Naive thymus-derived CD4-positive, alpha-beta T cell (primary cell): ENCODE measurements around the gene CRHR1. TPM values are rescaled to one million over a fixed set of nuclear protein-coding genes. Genes with fewer than 3 reads are reported as not detected.

Experiments
- ATAC-seq: fragments of 150-1000 bp; cut with Tn5 transposase; 2 replicates; pipeline ENCODE4 v1.10.0; 2021; ENCODE audit warnings: mild to moderate bottlenecking, moderate library complexity
- CTCF ChIA-PET: fragments of 350-600 bp; sonication (Branson Sonifier 250); formaldehyde crosslinking; loops from one replicate; lab custom pipeline; 2021; ENCODE audit warnings: antibody characterized with exemption; lab: Charles Lee
- POLR2A ChIA-PET: fragments of 350-600 bp; sonication (Branson Sonifier 250); formaldehyde crosslinking; loops from one replicate; lab custom pipeline; 2021; ENCODE audit warnings: antibody characterized with exemption, inconsistent platforms; lab: Charles Lee
- DNase-seq, 9 donors: peaks; one replicate each; pipeline versions ENCODE4 v3.0.0 to v3.0.0-alpha.2; 2020 to 2022; ENCODE audit warnings: mixed read lengths in 1 of 9
- H3K27ac ChIP-seq: one replicate; pipeline ENCODE4 v1.7.0; 2013; ENCODE audit warnings: mild to moderate bottlenecking, low read depth, low read length, moderate library complexity
- H3K27me3 ChIP-seq, 2 donors: one replicate each; pipeline ENCODE4 v1.7.0; 2013; ENCODE audit warnings: low read length in 2 of 2, mild to moderate bottlenecking in 2 of 2, moderate library complexity in 2 of 2; ENCODE audit not compliant: control insufficient read depth in 2 of 2, insufficient read depth in 2 of 2
- H3K36me3 ChIP-seq, 3 experiments: 1 replicate in 2 of 3; 2 replicates in 1 of 3; pipeline ENCODE4 v1.7.0; 2013; ENCODE audit warnings: low read length in 3 of 3, mild to moderate bottlenecking in 3 of 3, moderate library complexity in 1 of 3; ENCODE audit not compliant: insufficient read depth in 3 of 3, control insufficient read depth in 2 of 3
- H3K4me1 ChIP-seq, 2 donors: one replicate each; pipeline ENCODE4 v1.7.0; 2013; ENCODE audit warnings: low read length in 2 of 2, mild to moderate bottlenecking in 2 of 2, moderate library complexity in 1 of 2; ENCODE audit not compliant: control insufficient read depth in 2 of 2, insufficient read depth in 2 of 2
- H3K4me3 ChIP-seq: 2 replicates; pipeline ENCODE4 v1.7.0; 2013; ENCODE audit warnings: mild to moderate bottlenecking, low read length
- H3K9me3 ChIP-seq, 3 experiments: 1 replicate in 2 of 3; 2 replicates in 1 of 3; pipeline ENCODE4 v1.7.0; 2013; ENCODE audit warnings: low read length in 3 of 3; ENCODE audit not compliant: control insufficient read depth in 2 of 3
- H3K27ac Mint-ChIP-seq, 9 donors: one replicate each; pipeline ENCODE4 v1.8.0; 2020 to 2022; ENCODE audit warnings: mixed read lengths in 9 of 9, mild to moderate bottlenecking in 8 of 9, moderate library complexity in 5 of 9, inconsistent platforms in 2 of 9
- H3K27me3 Mint-ChIP-seq, 5 donors: one replicate each; pipeline ENCODE4 v1.8.0; 2021 to 2022; ENCODE audit warnings: mixed read lengths in 5 of 5, mild to moderate bottlenecking in 1 of 5
- H3K36me3 Mint-ChIP-seq, 5 donors: one replicate each; pipeline ENCODE4 v1.8.0; 2020 to 2022; ENCODE audit warnings: mixed read lengths in 5 of 5, mild to moderate bottlenecking in 3 of 5, inconsistent platforms in 1 of 5
- H3K4me1 Mint-ChIP-seq, 7 donors: one replicate each; pipeline ENCODE4 v1.8.0; 2020 to 2022; ENCODE audit warnings: mixed read lengths in 7 of 7, mild to moderate bottlenecking in 3 of 7, inconsistent platforms in 1 of 7
- H3K4me3 Mint-ChIP-seq, 10 donors: one replicate each; pipeline ENCODE4 v1.8.0; 2020 to 2022; ENCODE audit warnings: mild to moderate bottlenecking in 10 of 10, mixed read lengths in 10 of 10, moderate library complexity in 6 of 10, inconsistent platforms in 2 of 10
- H3K9me3 Mint-ChIP-seq, 11 donors: one replicate each; pipeline ENCODE4 v1.8.0; 2020 to 2022; ENCODE audit warnings: mixed read lengths in 11 of 11, mild to moderate bottlenecking in 4 of 11, inconsistent platforms in 1 of 11, moderate library complexity in 1 of 11
- intact Hi-C, 2 donors: fragments of 100-400 bp; cut with micrococcal nuclease; formaldehyde crosslinking; loops; one replicate each; pipeline ENCODE4 v1.15.1; 2023
- polyA plus RNA-seq, 2 donors: library from polyadenylated mRNA; unstranded; fragments of 300-500 nt; fragmentation: Illumina TruSeq; gene quantifications; one replicate each; pipeline ENCODE4 v1.2.3, GENCODE V29; 2021
- total RNA-seq, 6 experiments: library from RNA in 5 of 6; stranded (reverse) in 5 of 6; gene quantifications; 1 replicate in 5 of 6; 2 replicates in 1 of 6; pipeline ENCODE4 v1.2.3 and lab custom pipeline; 2021 to 2026

Gene CRHR1
- total and polyA plus RNA-seq, 7 experiments from 2014 or later = not detected

GRCh38 chr17:45791041-45791582 is 7.0 kb downstream of the CRHR1 start:
- no peaks in the 10 kb centered on the region for H3K4me1 ChIP-seq
- ATAC-seq = no peak

GRCh38 chr17:45791935-45792334 is 7.8 kb downstream of the CRHR1 start:
- H3K9me3 ChIP-seq = no peaks in the 10 kb centered on the region
- DNase-seq (no peak), ATAC-seq (no peak)
- Mint-ChIP-seq H3K4me1 (peaks cover 0 to 3% (median 0%) of the 10 kb centered on the region in 7 donors), H3K9me3 (no peaks in the 10 kb centered on the region), H3K4me3 (no peak overlapping the region), H3K27ac (no peak overlapping the region), H3K36me3 (no peaks in the 10 kb centered on the region), H3K27me3 (peaks cover 42 to 61% (median 50%) of the 10 kb centered on the region in 5 donors)
- H3K27ac ChIP-seq = no peak overlapping the region
- POLR2A ChIA-PET = no interaction called here
- no peaks in the 10 kb centered on the region for H3K4me1 ChIP-seq
- intact Hi-C loops = no loop called here
- no peaks in the 10 kb centered on the region for H3K27me3 ChIP-seq
- H3K4me3 ChIP-seq = no peak overlapping the region
- H3K36me3 ChIP-seq = no peaks in the 10 kb centered on the region
- CTCF ChIA-PET = no interaction called here

More at GRCh38 chr17:45791041-45791582, 7.0 kb downstream of the CRHR1 start:
- no peak overlapping the region for H3K4me3 Mint-ChIP-seq
- no peaks in the 10 kb centered on the region for H3K9me3 Mint-ChIP-seq
- Histone ChIP-seq H3K27ac (no peak overlapping the region), H3K27me3 (no peaks in the 10 kb centered on the region), H3K36me3 (no peaks in the 10 kb centered on the region), H3K9me3 (no peaks in the 10 kb centered on the region), H3K4me3 (no peak overlapping the region)
- POLR2A ChIA-PET = no interaction called here
- intact Hi-C loops = no loop called here
- CTCF ChIA-PET = no interaction called here
- no peak overlapping the region for H3K27ac Mint-ChIP-seq
- H3K36me3 Mint-ChIP-seq = no peaks in the 10 kb centered on the region
- H3K4me1 Mint-ChIP-seq = peaks cover 0 to 3% (median 0%) of the 10 kb centered on the region in 7 donors
- DNase-seq = no peak
- H3K27me3 Mint-ChIP-seq = peaks cover 43 to 63% (median 50%) of the 10 kb centered on the region in 5 donors

DNA sequence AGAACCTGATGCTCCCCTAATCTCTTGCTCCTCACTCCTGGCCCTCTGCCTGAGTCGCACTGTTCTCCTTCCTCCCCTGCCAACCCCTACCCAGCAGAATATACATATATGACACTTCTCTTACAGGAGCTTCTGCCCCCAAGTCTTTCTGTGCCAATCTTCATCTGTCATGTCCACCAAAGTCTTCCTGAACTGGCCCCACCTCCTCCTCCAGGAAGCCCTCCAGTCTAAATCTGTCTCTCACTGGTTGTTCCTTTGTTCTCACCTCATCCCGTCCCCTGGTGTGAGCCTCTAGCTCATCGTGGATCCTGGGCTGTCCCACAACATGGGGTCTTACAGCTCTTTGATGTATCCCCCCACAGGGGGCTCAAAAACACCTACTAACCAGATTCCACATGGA is 8.3 kb downstream of the CRHR1 start:
- Mint-ChIP-seq H3K27ac (no peak overlapping the region), H3K4me3 (no peak overlapping the region), H3K27me3 (peaks cover 38 to 56% (median 47%) of the 10 kb centered on the region in 5 donors), H3K9me3 (no peaks in the 10 kb centered on the region), H3K36me3 (no peaks in the 10 kb centered on the region), H3K4me1 (peaks cover 0 to 3% (median 0%) of the 10 kb centered on the region in 7 donors)
- Histone ChIP-seq H3K36me3 (no peaks in the 10 kb centered on the region), H3K4me1 (no peaks in the 10 kb centered on the region), H3K4me3 (no peak overlapping the region), H3K27ac (no peak overlapping the region), H3K27me3 (no peaks in the 10 kb centered on the region), H3K9me3 (no peaks in the 10 kb centered on the region)
- ATAC-seq (no peak), DNase-seq (no peak)
- ChIA-PET POLR2A (no interaction called here), CTCF (no interaction called here)
- intact Hi-C loops = no loop called here

GRCh38 chr17:45792995-45793755 is 9.1 kb downstream of the CRHR1 start:
- Histone ChIP-seq H3K9me3 (no peaks in the 10 kb centered on the region), H3K36me3 (no peaks in the 10 kb centered on the region), H3K27ac (no peak overlapping the region), H3K27me3 (no peaks in the 10 kb centered on the region), H3K4me3 (no peak overlapping the region), H3K4me1 (no peaks in the 10 kb centered on the region)
- Mint-ChIP-seq H3K9me3 (peaks cover 0 to 2% (median 0%) of the 10 kb centered on the region in 11 donors), H3K27me3 (peaks cover 34 to 51% (median 44%) of the 10 kb centered on the region in 5 donors), H3K4me3 (no peak overlapping the region), H3K36me3 (no peaks in the 10 kb centered on the region), H3K4me1 (peaks cover 0 to 3% (median 0%) of the 10 kb centered on the region in 7 donors), H3K27ac (no peak overlapping the region)
- ChIA-PET POLR2A (no interaction called here), CTCF (no interaction called here)
- ATAC-seq = no peak
- no peak for DNase-seq
- intact Hi-C loops = no loop called here

DNA sequence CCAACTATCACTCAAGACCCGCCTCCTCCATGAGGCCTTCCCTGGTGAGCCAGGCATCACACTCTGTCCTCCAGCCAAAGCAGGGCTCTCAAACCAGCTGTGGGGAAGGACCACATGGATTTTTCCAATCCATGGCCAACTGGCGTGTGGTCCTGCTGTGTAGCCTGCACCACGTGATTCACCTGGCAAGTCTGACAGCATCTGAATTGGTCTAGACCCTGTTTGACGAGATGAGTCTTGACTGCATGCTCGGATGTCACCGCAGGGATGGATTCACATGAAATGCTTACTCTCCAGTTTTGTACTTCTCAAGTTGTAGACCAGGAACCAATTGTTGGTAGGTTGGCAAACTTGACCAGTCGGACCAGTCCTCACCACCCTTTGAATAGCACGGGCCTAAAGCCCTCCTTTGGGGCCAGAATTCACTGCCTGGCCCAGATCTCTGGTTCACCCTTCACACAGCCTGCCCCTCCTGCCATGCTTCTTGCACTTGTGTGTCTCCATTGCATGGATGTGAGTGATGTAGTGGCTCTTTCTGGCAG is 9.9 kb downstream of the CRHR1 start:
- Mint-ChIP-seq H3K4me3 (no peak overlapping the region), H3K36me3 (no peaks in the 10 kb centered on the region), H3K27ac (no peak overlapping the region), H3K4me1 (peaks cover 0 to 3% (median 0%) of the 10 kb centered on the region in 7 donors), H3K27me3 (peaks cover 29 to 45% (median 40%) of the 10 kb centered on the region in 5 donors), H3K9me3 (peaks cover 0 to 2% (median 0%) of the 10 kb centered on the region in 11 donors)
- ChIA-PET CTCF (no interaction called here), POLR2A (no interaction called here)
- H3K9me3 ChIP-seq = no peaks in the 10 kb centered on the region
- no peak overlapping the region for H3K4me3 ChIP-seq
- no peak for ATAC-seq
- H3K4me1 ChIP-seq = no peaks in the 10 kb centered on the region
- no peak overlapping the region for H3K27ac ChIP-seq
- intact Hi-C loops = no loop called here
- no peaks in the 10 kb centered on the region for H3K36me3 ChIP-seq
- DNase-seq = no peak
- no peaks in the 10 kb centered on the region for H3K27me3 ChIP-seq

DNA sequence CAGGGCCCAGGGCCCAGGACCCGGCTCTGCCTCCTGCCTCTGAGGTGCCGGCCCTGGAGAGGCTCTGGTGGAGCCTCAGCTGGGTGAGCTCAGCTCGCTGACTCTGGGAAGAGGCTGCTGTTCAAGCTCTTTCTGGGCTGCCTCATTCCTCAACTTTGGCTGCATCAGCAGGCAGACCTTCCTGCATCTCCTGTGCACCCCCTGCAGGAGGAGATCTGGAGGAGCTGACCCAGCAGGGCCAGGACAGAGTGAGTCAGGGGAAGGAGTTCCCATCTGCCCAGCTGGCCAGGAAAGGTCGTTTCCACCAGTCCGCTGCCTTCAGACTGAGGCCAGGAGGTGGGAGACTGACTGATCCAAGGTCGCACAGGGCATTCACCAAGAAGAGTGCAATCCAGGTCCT is 10.7 kb downstream of the CRHR1 start:
- Histone ChIP-seq H3K4me3 (no peak overlapping the region), H3K9me3 (no peaks in the 10 kb centered on the region), H3K36me3 (no peaks in the 10 kb centered on the region), H3K27me3 (no peaks in the 10 kb centered on the region), H3K4me1 (no peaks in the 10 kb centered on the region), H3K27ac (no peak overlapping the region)
- Mint-ChIP-seq H3K27ac (no peak overlapping the region), H3K27me3 (peaks cover 23 to 48% (median 32%) of the 10 kb centered on the region in 5 donors), H3K4me1 (peaks cover 0 to 3% (median 0%) of the 10 kb centered on the region in 7 donors), H3K4me3 (no peak overlapping the region), H3K36me3 (no peaks in the 10 kb centered on the region), H3K9me3 (peaks cover 0 to 2% (median 0%) of the 10 kb centered on the region in 11 donors)
- CTCF ChIA-PET = no interaction called here
- DNase-seq (no peak), ATAC-seq (no peak)
- POLR2A ChIA-PET = no interaction called here
- intact Hi-C loops = no loop called here
